SU-DHL-6 (cell line): Measurements from ENCODE around the gene MUCL3.

Source experiments
- H2AFZ ChIP-seq: fragments of 200-600 bp; sonication (generic); 2 replicates; pipeline ENCODE4 v1.6.1; 2014; ENCODE audit warnings: low read depth, mild to moderate bottlenecking, moderate library complexity, mixed read lengths, antibody characterized with exemption, low read length; ENCODE audit not compliant: severe bottlenecking
- H3F3A ChIP-seq: fragments of 200-600 bp; shearing (Covaris generic); 2 replicates; pipeline ENCODE4 v1.6.0; 2016; ENCODE audit warnings: antibody characterized with exemption, mild to moderate bottlenecking; ENCODE audit not compliant: insufficient read depth
- H3K27ac ChIP-seq: fragments of 200-600 bp; sonication (generic); 2 replicates; pipeline ENCODE4 v1.5.1; 2016; ENCODE audit warnings: low read depth, mild to moderate bottlenecking, low read length, moderate library complexity, mixed read lengths
- H3K27me3 ChIP-seq: fragments of 200-600 bp; sonication (generic), shearing (Covaris generic); 2 replicates; pipeline ENCODE4 v1.6.0; 2014; ENCODE audit warnings: mild to moderate bottlenecking, low read length
- H3K36me3 ChIP-seq: fragments of 200-600 bp; sonication (generic); 2 replicates; pipeline ENCODE4 v1.6.1; 2014; ENCODE audit warnings: mild to moderate bottlenecking, low read length, mixed read lengths
- H3K4me2 ChIP-seq: fragments of 300-600, 200-600 bp; shearing (Covaris generic), sonication (generic); 2 replicates; pipeline ENCODE4 v1.6.0; 2014; ENCODE audit warnings: low read length, low read depth, mild to moderate bottlenecking; ENCODE audit not compliant: poor library complexity, severe bottlenecking
- H3K4me3 ChIP-seq: fragments of 200-600 bp; sonication (generic); 2 replicates; pipeline ENCODE4 v1.5.1; 2014; ENCODE audit warnings: antibody characterized with exemption, low read length, mild to moderate bottlenecking, mixed read lengths; ENCODE audit not compliant: insufficient read depth, poor library complexity, severe bottlenecking
- H3K79me2 ChIP-seq: fragments of 200-600 bp; sonication (generic); 2 replicates; pipeline ENCODE4 v1.6.1; 2014; ENCODE audit warnings: mild to moderate bottlenecking, low read length, moderate library complexity; ENCODE audit not compliant: insufficient read depth
- H3K9ac ChIP-seq: fragments of 200-600 bp; sonication (generic); 2 replicates; pipeline ENCODE4 v1.7.0; 2014; ENCODE audit warnings: mild to moderate bottlenecking, low read length
- H3K9me2 ChIP-seq: fragments of 200-600 bp; sonication (generic); replicated peaks from 2 replicates; pipeline ENCODE4 v1.6.1; 2014; ENCODE audit warnings: low read length; ENCODE audit not compliant: insufficient read depth
- H3K9me3 ChIP-seq: fragments of 200-600 bp; sonication (generic); 2 replicates; pipeline ENCODE4 v1.6.1; 2014; ENCODE audit warnings: low read length, mixed read lengths; ENCODE audit not compliant: insufficient read depth
- H4K20me1 ChIP-seq: fragments of 200-600 bp; sonication (generic); 2 replicates; pipeline ENCODE4 v1.6.1; 2014; ENCODE audit warnings: low read depth, mild to moderate bottlenecking, antibody characterized with exemption, low read length, moderate library complexity, mixed read lengths
- CTCF ChIP-seq: fragments of 200-600 bp; sonication (generic); IDR thresholded peaks from one replicate; pipeline ENCODE4 v1.5.1; 2017; ENCODE audit warnings: antibody characterized with exemption, mild to moderate bottlenecking, low read length, moderate library complexity; ENCODE audit not compliant: insufficient read depth, poor library complexity, severe bottlenecking
- EZH2phosphoT487 ChIP-seq: fragments of 200-600 bp; sonication (generic), shearing (Covaris generic); conservative IDR thresholded peaks from 2 replicates; pipeline ENCODE4 v1.6.1; 2018; ENCODE audit warnings: mild to moderate bottlenecking, antibody characterized with exemption, low read length, moderate library complexity, mixed read lengths

The MUCL3 gene

GRCh38 chr6:30931272-30931671 lies 9.5 kb upstream of the MUCL3 start:
- Histone ChIP-seq H3K27me3 (no peaks in the 10 kb centered on the region), H3K4me2 (no peak overlapping the region), H3K79me2 (no peaks in the 10 kb centered on the region), H3K4me3 (no peak overlapping the region), H3K9ac (no peak overlapping the region), H2AFZ (no peak overlapping the region), H3K27ac (no peak overlapping the region), H3F3A (no peaks in the 10 kb centered on the region), H3K9me2 (no peaks in the 10 kb centered on the region), H3K9me3 (no peaks in the 10 kb centered on the region; the same call in 1 of the 2 replicates), H4K20me1 (no peaks in the 10 kb centered on the region), H3K36me3 (peaks cover 12% of the 10 kb centered on the region; the same call in 1 of the 2 replicates)
- TF ChIP-seq EZH2phosphoT487 (no peak), CTCF (no peak)

DNA sequence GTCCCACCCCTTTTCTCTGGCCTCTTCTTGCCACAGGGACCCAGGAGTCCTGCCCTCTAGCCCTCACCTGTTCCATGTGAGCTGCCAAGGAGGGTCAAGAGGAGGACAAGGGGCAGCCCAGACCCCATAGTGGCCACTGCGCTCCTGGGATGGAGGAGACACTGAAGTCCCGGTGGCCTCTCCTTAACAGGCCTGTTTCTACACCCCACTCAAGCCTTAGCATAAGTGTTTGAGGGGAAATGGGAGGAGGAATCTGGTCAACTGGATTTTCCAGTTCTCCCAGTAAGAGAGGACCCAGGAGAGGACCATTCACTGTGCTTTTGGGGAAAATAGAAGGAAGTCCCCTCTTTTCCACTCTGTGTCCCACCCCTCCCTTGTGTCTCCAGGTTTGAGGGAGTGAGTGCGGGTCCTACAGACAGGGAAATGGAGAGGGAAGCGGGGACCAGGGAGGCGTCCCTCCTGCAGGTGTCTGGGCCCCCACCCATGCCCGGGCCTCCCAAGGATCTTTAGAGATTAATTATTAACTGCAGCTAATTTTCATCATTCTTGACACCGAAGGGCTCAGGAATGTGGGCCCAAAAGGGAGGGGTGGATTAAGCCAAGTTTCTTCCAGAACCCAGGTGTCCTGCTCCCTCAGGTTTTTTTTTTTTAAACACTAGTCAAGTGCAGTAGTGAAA lies 8.7 kb upstream of the MUCL3 start, which contains the start of gene SFTA2:
Gene SFTA2 (minus strand): TSS at position 202 of the 677 bp plus-strand sequence. CDS start 74 bp downstream, at position 128.
- TF ChIP-seq EZH2phosphoT487 (no peak), CTCF (no peak)
- H2AFZ ChIP-seq, result no peak within 1 kb of the TSS
- H3K9me3 ChIP-seq, result no peaks in the 10 kb centered on the region; the same call in 1 of the 2 replicates
- 0 out of 2 replicates have a peak, but pooled peaks cover 6% of the 10 kb centered on the region for H3K36me3 ChIP-seq
- no peak within 1 kb of the TSS for H3K4me2 ChIP-seq
- no peaks in the 10 kb centered on the region for H3F3A ChIP-seq
- no peak within 1 kb of the TSS for H3K27ac ChIP-seq
- H3K9ac ChIP-seq, result no peak within 1 kb of the TSS
- no peaks in the 10 kb centered on the region for H4K20me1 ChIP-seq
- no peaks in the 10 kb centered on the region for H3K9me2 ChIP-seq
- no peaks in the 10 kb centered on the region for H3K27me3 ChIP-seq
- H3K79me2 ChIP-seq, result no peaks in the 10 kb centered on the region
- no peak within 1 kb of the TSS for H3K4me3 ChIP-seq

DNA sequence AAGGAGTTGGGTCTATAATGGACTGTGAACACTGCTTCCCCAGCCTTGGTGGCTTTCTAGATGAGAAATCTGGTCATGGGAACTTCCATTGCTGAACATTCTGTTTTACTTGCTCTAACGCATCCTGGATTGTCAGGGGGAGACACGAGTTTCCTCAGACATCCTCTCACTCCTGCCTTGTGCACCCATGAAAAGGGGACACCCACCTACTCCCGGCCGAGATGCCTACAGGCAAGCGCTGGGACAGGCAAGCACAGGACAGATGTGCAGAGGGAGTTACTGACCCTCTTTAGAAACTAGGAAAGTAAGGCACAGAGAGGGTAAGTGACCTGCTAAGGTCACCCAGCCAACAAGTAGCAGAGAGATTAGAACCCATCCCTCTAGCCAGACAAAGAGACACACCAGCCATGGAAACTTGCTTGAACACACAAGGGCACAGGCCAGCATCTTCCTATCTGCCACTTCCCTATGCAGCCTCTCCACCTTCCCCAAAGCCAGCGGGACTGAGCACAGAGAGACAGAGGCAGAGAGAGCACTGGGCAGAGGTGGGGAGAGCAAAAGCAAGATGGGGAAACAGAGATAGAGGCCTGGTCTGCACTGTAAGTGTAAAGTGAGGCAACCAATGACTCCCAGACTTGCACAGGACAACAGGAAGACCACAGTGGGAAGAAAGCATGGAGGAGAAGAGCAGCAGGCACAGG lies 8.0 kb upstream of the MUCL3 start:
- no peak for TF ChIP-seq CTCF
- TF ChIP-seq EZH2phosphoT487, result no peak
- no peaks in the 10 kb centered on the region for H3F3A ChIP-seq
- H3K9me2 ChIP-seq, result no peaks in the 10 kb centered on the region
- no peak overlapping the region for H3K27ac ChIP-seq
- H3K9ac ChIP-seq, result no peak overlapping the region
- H3K27me3 ChIP-seq, result no peaks in the 10 kb centered on the region
- H3K36me3 ChIP-seq, result 0 out of 2 replicates have a peak, but pooled peaks cover 6% of the 10 kb centered on the region
- no peak overlapping the region for H2AFZ ChIP-seq
- H3K4me3 ChIP-seq, result no peak overlapping the region
- H4K20me1 ChIP-seq, result no peaks in the 10 kb centered on the region
- H3K79me2 ChIP-seq, result no peaks in the 10 kb centered on the region
- no peak overlapping the region for H3K4me2 ChIP-seq
- H3K9me3 ChIP-seq, result no peaks in the 10 kb centered on the region; the same call in 1 of the 2 replicates
